NB4 (cell line): ENCODE results near the gene CBR3.

Experiments used
- DNase-seq: peaks from one replicate; pipeline ENCODE4 v3.0.0; 2010; ENCODE audit warnings: low read depth
- H3K4me3 ChIP-seq: one replicate; pipeline ENCODE4 v1.5.1; 2011; ENCODE audit warnings: mild to moderate bottlenecking, low read depth, low read length, moderate library complexity
- CTCF ChIP-seq: IDR thresholded peaks from one replicate; pipeline ENCODE4 v1.5.1; 2012; ENCODE audit warnings: low read depth, low read length
- MAX ChIP-seq: IDR thresholded peaks from 2 replicates; pipeline ENCODE4 v1.6.1; 2011; ENCODE audit warnings: low read depth, low read length
- MYC ChIP-seq: IDR thresholded peaks from 2 replicates; pipeline ENCODE4 v1.6.1; 2011; ENCODE audit warnings: low read depth, low read length
- POLR2A ChIP-seq: IDR thresholded peaks from 2 replicates; pipeline ENCODE4 v1.6.1; 2011; ENCODE audit warnings: mild to moderate bottlenecking; ENCODE audit not compliant: insufficient read length; ENCODE audit errors: extremely low read depth

The CBR3 gene

GRCh38 chr21:36103434-36103833 is 31.4 kb upstream of the CBR3 start:
- TF ChIP-seq CTCF (no peak), POLR2A (no peak)
- DNase-seq = no peak
- no peak overlapping the region for H3K4me3 ChIP-seq

- no peak for DNase-seq
- H3K4me3 ChIP-seq = no peak overlapping the region
- TF ChIP-seq MYC (no peak), CTCF (peak; percentile 26), MAX (no peak), POLR2A (no peak)
Measured at GRCh38 chr21:36104317-36105300, 30.3 kb upstream of the CBR3 start.

- TF ChIP-seq POLR2A (no peak), CTCF (no peak), MYC (no peak)
- no peak overlapping the region for H3K4me3 ChIP-seq
- no peak for DNase-seq
Measured at GRCh38 chr21:36105327-36105842, 29.5 kb upstream of the CBR3 start.

- H3K4me3 ChIP-seq = no peak overlapping the region
- TF ChIP-seq MAX (no peak), MYC (no peak), CTCF (no peak), POLR2A (no peak)
- DNase-seq = no peak
Measured at GRCh38 chr21:36109868-36110267, 25.0 kb upstream of the CBR3 start.

- DNase-seq = no peak
- TF ChIP-seq MAX = no peak
- TF ChIP-seq MYC = no peak
- no peak for TF ChIP-seq CTCF
- no peak for TF ChIP-seq POLR2A
- H3K4me3 ChIP-seq = no peak overlapping the region
Measured at GRCh38 chr21:36111238-36111637, 23.6 kb upstream of the CBR3 start.
